Measurements from ENCODE around the gene PAPPA. TPM values are rescaled to one million over a fixed set of nuclear protein-coding genes. Genes with fewer than 3 reads are reported as not detected.

The PAPPA gene
- total RNA-seq, 1 donor from 2014 or later: 0.72 TPM

DNA sequence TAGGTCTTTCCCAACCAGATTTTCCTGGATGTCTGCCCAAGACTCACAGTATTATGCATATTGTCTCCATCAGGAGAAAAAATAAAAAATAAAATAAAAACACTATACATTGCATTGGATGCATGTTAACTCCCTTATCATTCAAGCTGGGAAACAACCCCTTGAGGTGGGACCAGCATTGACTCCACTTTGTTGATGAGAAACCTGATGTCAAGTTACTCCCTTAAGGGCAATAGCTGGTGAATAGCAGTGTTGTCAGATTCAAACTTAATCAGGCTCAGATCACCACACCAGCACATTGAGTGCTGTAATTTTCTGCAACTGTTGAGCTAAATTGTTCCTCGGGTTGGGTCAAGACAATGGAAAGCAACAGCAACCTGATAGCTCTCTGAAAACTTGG is 269.6 kb downstream of the PAPPA start:
- no peaks in the 10 kb centered on the region for H3K9me3 Mint-ChIP-seq
- H3K4me3 Mint-ChIP-seq: no peak overlapping the region
- H3K36me3 Mint-ChIP-seq (ENCODE audit: low read depth): peaks cover 2% of the 10 kb centered on the region
- no peaks in the 10 kb centered on the region for H3K27me3 Mint-ChIP-seq (ENCODE audit: low read depth)
- TF ChIP-seq, protein P1, sequence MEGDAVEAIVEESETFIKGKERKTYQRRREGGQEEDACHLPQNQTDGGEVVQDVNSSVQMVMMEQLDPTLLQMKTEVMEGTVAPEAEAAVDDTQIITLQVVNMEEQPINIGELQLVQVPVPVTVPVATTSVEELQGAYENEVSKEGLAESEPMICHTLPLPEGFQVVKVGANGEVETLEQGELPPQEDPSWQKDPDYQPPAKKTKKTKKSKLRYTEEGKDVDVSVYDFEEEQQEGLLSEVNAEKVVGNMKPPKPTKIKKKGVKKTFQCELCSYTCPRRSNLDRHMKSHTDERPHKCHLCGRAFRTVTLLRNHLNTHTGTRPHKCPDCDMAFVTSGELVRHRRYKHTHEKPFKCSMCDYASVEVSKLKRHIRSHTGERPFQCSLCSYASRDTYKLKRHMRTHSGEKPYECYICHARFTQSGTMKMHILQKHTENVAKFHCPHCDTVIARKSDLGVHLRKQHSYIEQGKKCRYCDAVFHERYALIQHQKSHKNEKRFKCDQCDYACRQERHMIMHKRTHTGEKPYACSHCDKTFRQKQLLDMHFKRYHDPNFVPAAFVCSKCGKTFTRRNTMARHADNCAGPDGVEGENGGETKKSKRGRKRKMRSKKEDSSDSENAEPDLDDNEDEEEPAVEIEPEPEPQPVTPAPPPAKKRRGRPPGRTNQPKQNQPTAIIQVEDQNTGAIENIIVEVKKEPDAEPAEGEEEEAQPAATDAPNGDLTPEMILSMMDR (conservative IDR thresholded peaks at IDR 0.05): no peak
- no peak overlapping the region for H3K27ac Mint-ChIP-seq (ENCODE audit: unreplicated experiment)
- no peak for DNase-seq (ENCODE audit: low read depth, low spot score)
- H3K4me1 Mint-ChIP-seq: no peaks in the 10 kb centered on the region

GRCh38 chr9:116425244-116425643 is 271.7 kb downstream of the PAPPA start:
- H3K4me3 Mint-ChIP-seq: no peak overlapping the region
- H3K27ac Mint-ChIP-seq (ENCODE audit: unreplicated experiment): no peak overlapping the region
- DNase-seq (ENCODE audit: low read depth, low spot score): no peak
- H3K9me3 Mint-ChIP-seq: no peaks in the 10 kb centered on the region
- no peaks in the 10 kb centered on the region for H3K27me3 Mint-ChIP-seq (ENCODE audit: low read depth)
- TF ChIP-seq, protein P1 (conservative IDR thresholded peaks at IDR 0.05): no peak
- H3K4me1 Mint-ChIP-seq: no peaks in the 10 kb centered on the region
- H3K36me3 Mint-ChIP-seq (ENCODE audit: low read depth): peaks cover 2% of the 10 kb centered on the region

- Mint-ChIP-seq H3K27ac (ENCODE audit: unreplicated experiment) (no peak overlapping the region), H3K9me3 (no peaks in the 10 kb centered on the region), H3K36me3 (ENCODE audit: low read depth) (no peaks in the 10 kb centered on the region), H3K4me1 (no peaks in the 10 kb centered on the region), H3K4me3 (no peak overlapping the region), H3K27me3 (ENCODE audit: low read depth) (no peaks in the 10 kb centered on the region)
- DNase-seq (ENCODE audit: low read depth, low spot score): no peak
- TF ChIP-seq, protein P1 (conservative IDR thresholded peaks at IDR 0.05): no peak
Observed at GRCh38 chr9:116430849-116431248, 277.3 kb downstream of the PAPPA start.

DNA sequence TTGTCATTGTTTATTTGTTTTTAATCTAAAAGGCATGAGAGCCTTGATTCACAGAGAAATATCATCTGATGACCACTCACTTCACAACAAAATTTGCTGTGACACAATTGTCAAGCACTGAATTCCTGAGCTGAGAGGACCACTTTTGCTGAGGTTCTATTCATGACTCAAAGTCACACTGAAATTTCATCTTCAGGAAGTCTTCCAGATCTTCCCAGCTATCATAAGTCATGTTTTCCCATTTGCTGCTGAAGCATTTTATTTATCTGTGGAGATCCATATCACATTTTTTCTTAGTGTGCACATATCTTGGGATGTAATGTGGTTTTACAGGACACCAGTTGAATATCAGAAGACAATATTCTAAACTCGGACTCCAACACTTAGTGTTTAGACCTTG is 278.5 kb downstream of the PAPPA start:
- no peak overlapping the region for H3K4me3 Mint-ChIP-seq
- no peaks in the 10 kb centered on the region for H3K4me1 Mint-ChIP-seq
- TF ChIP-seq, protein P1 (conservative IDR thresholded peaks at IDR 0.05): no peak
- H3K36me3 Mint-ChIP-seq (ENCODE audit: low read depth): no peaks in the 10 kb centered on the region
- H3K27ac Mint-ChIP-seq (ENCODE audit: unreplicated experiment): no peak overlapping the region
- peaks cover 3% of the 10 kb centered on the region for H3K9me3 Mint-ChIP-seq
- H3K27me3 Mint-ChIP-seq (ENCODE audit: low read depth): no peaks in the 10 kb centered on the region
- no peak for DNase-seq (ENCODE audit: low read depth, low spot score)

GRCh38 chr9:116434314-116434713 is 280.7 kb downstream of the PAPPA start:
- no peak for DNase-seq (ENCODE audit: low read depth, low spot score)
- H3K4me1 Mint-ChIP-seq: no peaks in the 10 kb centered on the region
- peaks cover 3% of the 10 kb centered on the region for H3K9me3 Mint-ChIP-seq
- H3K27ac Mint-ChIP-seq (ENCODE audit: unreplicated experiment): no peak overlapping the region
- no peaks in the 10 kb centered on the region for H3K27me3 Mint-ChIP-seq (ENCODE audit: low read depth)
- TF ChIP-seq, protein P1 (conservative IDR thresholded peaks at IDR 0.05): no peak
- H3K36me3 Mint-ChIP-seq (ENCODE audit: low read depth): no peaks in the 10 kb centered on the region
- H3K4me3 Mint-ChIP-seq: no peak overlapping the region

- no peak for DNase-seq (ENCODE audit: low read depth, low spot score)
- no peak overlapping the region for H3K4me3 Mint-ChIP-seq
Observed at GRCh38 chr9:116435706-116436105, 282.1 kb downstream of the PAPPA start.

More at GRCh38 chr9:116435706-116436105, 282.1 kb downstream of the PAPPA start:
- Mint-ChIP-seq H3K9me3 (peaks cover 7% of the 10 kb centered on the region), H3K27ac (ENCODE audit: unreplicated experiment) (no peak overlapping the region), H3K4me1 (no peaks in the 10 kb centered on the region), H3K27me3 (ENCODE audit: low read depth) (no peaks in the 10 kb centered on the region), H3K36me3 (ENCODE audit: low read depth) (peaks cover 4% of the 10 kb centered on the region)
- TF ChIP-seq, protein P1 (conservative IDR thresholded peaks at IDR 0.05): no peak

All from neural crest cell (in vitro differentiated cells).